Endothelial cell (in vitro differentiated cells): ENCODE measurements around the gene TEN1. TPM values are rescaled to one million over a fixed set of nuclear protein-coding genes. Genes with fewer than 3 reads are reported as not detected.

Experiments used
- DNase-seq: peaks from one replicate; pipeline ENCODE4 v3.0.0; 2021; ENCODE audit warnings: low spot score
- H3K27ac Mint-ChIP-seq: one replicate; pipeline ENCODE4 v1.8.0; 2021; ENCODE audit warnings: mixed read lengths, inconsistent platforms; ENCODE audit not compliant: unreplicated experiment
- H3K27me3 Mint-ChIP-seq: one replicate; pipeline ENCODE4 v1.8.0; 2021; ENCODE audit warnings: mild to moderate bottlenecking, moderate library complexity, mixed read lengths, inconsistent platforms; ENCODE audit not compliant: unreplicated experiment
- H3K36me3 Mint-ChIP-seq: one replicate; pipeline ENCODE4 v1.8.0; 2021; ENCODE audit warnings: mild to moderate bottlenecking, low read depth, mixed read lengths, inconsistent platforms; ENCODE audit not compliant: unreplicated experiment
- H3K4me1 Mint-ChIP-seq: one replicate; pipeline ENCODE4 v1.8.0; 2021; ENCODE audit warnings: mild to moderate bottlenecking, mixed read lengths, inconsistent platforms; ENCODE audit not compliant: unreplicated experiment
- H3K4me3 Mint-ChIP-seq: one replicate; pipeline ENCODE4 v1.8.0; 2021; ENCODE audit warnings: mild to moderate bottlenecking, mixed read lengths, inconsistent platforms; ENCODE audit not compliant: unreplicated experiment
- H3K9me3 Mint-ChIP-seq: one replicate; pipeline ENCODE4 v1.8.0; 2021; ENCODE audit warnings: mixed read lengths, inconsistent platforms; ENCODE audit not compliant: unreplicated experiment
- CTCF ChIP-seq: fragments of 200-600 bp; sonication (generic); IDR thresholded peaks from one replicate; pipeline ENCODE4 v1.5.0; 2021; ENCODE audit warnings: antibody characterized with exemption; ENCODE audit not compliant: unreplicated experiment
- total RNA-seq: library from RNA; stranded (reverse); fragmentation: NEBNext Ultra II Directional; extraction: Animal tissue kit (Norgen Biotek cat#: 25700); gene quantifications from one replicate; pipeline ENCODE4 v1.2.1, GENCODE V29; 2021; ENCODE audit not compliant: unreplicated experiment

The TEN1 gene
- total RNA-seq, 1 donor from 2014 or later = 22.6 TPM

- TF ChIP-seq CTCF = no peak
- no peak overlapping the region for H3K27ac Mint-ChIP-seq
- no peaks in the 10 kb centered on the region for H3K9me3 Mint-ChIP-seq
- peaks cover 3% of the 10 kb centered on the region for H3K36me3 Mint-ChIP-seq
- no peak overlapping the region for H3K4me3 Mint-ChIP-seq
- no peak for DNase-seq
- peaks cover 12% of the 10 kb centered on the region for H3K4me1 Mint-ChIP-seq
- H3K27me3 Mint-ChIP-seq = peaks cover 4% of the 10 kb centered on the region
Observed at GRCh38 chr17:76032780-76033108, 53.7 kb downstream of the TEN1 start.

GRCh38 chr17:76033139-76033538 lies 54.1 kb downstream of the TEN1 start:
- peaks cover 3% of the 10 kb centered on the region for H3K36me3 Mint-ChIP-seq
- DNase-seq = no peak
- TF ChIP-seq CTCF = no peak
- H3K9me3 Mint-ChIP-seq = no peaks in the 10 kb centered on the region
- H3K27me3 Mint-ChIP-seq = peaks cover 4% of the 10 kb centered on the region
- H3K4me1 Mint-ChIP-seq = peaks cover 12% of the 10 kb centered on the region
- H3K27ac Mint-ChIP-seq = no peak overlapping the region
- no peak overlapping the region for H3K4me3 Mint-ChIP-seq

GRCh38 chr17:76034428-76035350 lies 55.6 kb downstream of the TEN1 start:
- no peak for TF ChIP-seq CTCF
- DNase-seq = no peak
- H3K9me3 Mint-ChIP-seq = no peaks in the 10 kb centered on the region
- H3K27me3 Mint-ChIP-seq = peaks cover 4% of the 10 kb centered on the region
- H3K36me3 Mint-ChIP-seq = peaks cover 17% of the 10 kb centered on the region
- H3K4me3 Mint-ChIP-seq = no peak overlapping the region
- peaks cover 6% of the 10 kb centered on the region for H3K4me1 Mint-ChIP-seq
- no peak overlapping the region for H3K27ac Mint-ChIP-seq

- no peak for TF ChIP-seq CTCF
- H3K27me3 Mint-ChIP-seq = peaks cover 6% of the 10 kb centered on the region
- peaks cover 4% of the 10 kb centered on the region for H3K4me1 Mint-ChIP-seq
- peaks cover 32% of the 10 kb centered on the region for H3K36me3 Mint-ChIP-seq
- H3K9me3 Mint-ChIP-seq = no peaks in the 10 kb centered on the region
- H3K27ac Mint-ChIP-seq = no peak overlapping the region
- DNase-seq = no peak
- no peak overlapping the region for H3K4me3 Mint-ChIP-seq
Observed at GRCh38 chr17:76036497-76037261, 57.6 kb downstream of the TEN1 start.

- H3K27ac Mint-ChIP-seq = no peak overlapping the region
Observed at GRCh38 chr17:76038050-76038449, 59.0 kb downstream of the TEN1 start.

More at GRCh38 chr17:76038050-76038449, 59.0 kb downstream of the TEN1 start:
- Mint-ChIP-seq H3K27me3 (peaks cover 6% of the 10 kb centered on the region), H3K9me3 (no peaks in the 10 kb centered on the region), H3K4me3 (no peak overlapping the region), H3K36me3 (peaks cover 30% of the 10 kb centered on the region), H3K4me1 (peaks cover 4% of the 10 kb centered on the region)
- no peak for TF ChIP-seq CTCF
- no peak for DNase-seq
